K562 (cell line): ENCODE measurements around the gene CERS6. TPM values are rescaled to one million over a fixed set of nuclear protein-coding genes. Genes with fewer than 3 reads are reported as not detected.

Experiments
- ATAC-seq: fragments of 200-7000 bp; cut with Tn5 transposase; 3 replicates; pipeline ENCODE4 v1.9.1; 2020; ENCODE audit warnings: moderate library complexity
- BruUV-seq: library from RNA; stranded (reverse); fragments of 400-500 nt; replicated peaks from 2 replicates; lab custom pipeline; 2021; lab: Mats Ljungman, UMichigan
- CTCF ChIA-PET: fragments of 300-600 bp; formaldehyde crosslinking; extraction: SDS; loops from one replicate; lab custom pipeline; 2021; ENCODE audit warnings: low intra/inter-chr PET ratio; lab: Yijun Ruan, JAX
- POLR2A ChIA-PET: fragments of 300-600, 350-650 bp; sonication (Branson Sonifier 250); formaldehyde crosslinking; extraction: SDS; loops from one replicate; lab custom pipeline; 2021; ENCODE audit warnings: antibody characterized with exemption, inconsistent platforms; lab: Yijun Ruan, JAX
- DNase-seq, 4 experiments: peaks; one replicate each; pipeline versions ENCODE4 v3.0.0 to v3.0.0-alpha.2; 2011 to 2018; ENCODE audit warnings: low spot score in 3 of 4, mixed read lengths in 3 of 4; ENCODE audit errors: extremely low read depth in 1 of 4
- FAIRE-seq: peaks from 2 replicates; lab custom pipeline; 2011; peaks lifted over from hg19 to GRCh38; lab: Jason Lieb, UNC
- H2AFZ ChIP-seq: 2 replicates; pipeline ENCODE4 v1.6.0; 2011; ENCODE audit warnings: low read depth, low read length, control low read depth, inconsistent platforms
- H3K27ac ChIP-seq: fragments of 200-600 bp; 3 replicates; pipeline ENCODE4 v1.8.0; 2011; ENCODE audit warnings: low read depth, mild to moderate bottlenecking, control low read depth, inconsistent platforms, low read length, moderate library complexity, mixed read lengths; ENCODE audit errors: extremely low read depth
- H3K27me3 ChIP-seq, 2 experiments: fragments of 300-600 bp in 1 of 2; 2 replicates in 1 of 2; 3 replicates in 1 of 2; pipeline versions ENCODE4 v1.6.0 to v1.8.0; 2011; ENCODE audit warnings: inconsistent platforms in 2 of 2, low read length in 2 of 2, mild to moderate bottlenecking in 1 of 2, mixed read lengths in 1 of 2, moderate library complexity in 1 of 2; ENCODE audit not compliant: control insufficient read depth in 2 of 2, insufficient read depth in 2 of 2
- H3K36me3 ChIP-seq: fragments of 300-600 bp; 3 replicates; pipeline ENCODE4 v1.8.0; 2011; ENCODE audit warnings: mild to moderate bottlenecking, low read length, inconsistent platforms; ENCODE audit not compliant: control insufficient read depth, insufficient read depth
- H3K4me1 ChIP-seq, 2 experiments: fragments of 200-600 bp in 1 of 2; replicated peaks in 1 of 2; 2 replicates in 1 of 2; 3 replicates in 1 of 2; pipeline versions ENCODE4 v1.5.1 to v1.8.0; 2011; ENCODE audit warnings: inconsistent platforms in 2 of 2, low read length in 2 of 2, mild to moderate bottlenecking in 1 of 2, mixed read lengths in 1 of 2, moderate library complexity in 1 of 2; ENCODE audit not compliant: control insufficient read depth in 2 of 2, insufficient read depth in 2 of 2
- H3K4me2 ChIP-seq: 2 replicates; pipeline ENCODE4 v1.6.1; 2011; ENCODE audit warnings: low read length, control low read depth, inconsistent platforms, mixed read lengths; ENCODE audit not compliant: insufficient read depth
- H3K4me3 ChIP-seq: fragments of 200-600 bp; sonication (generic), shearing (Covaris generic); 2 replicates; pipeline ENCODE4 v1.5.1; 2016; ENCODE audit warnings: control low read depth, inconsistent platforms
- H3K79me2 ChIP-seq: fragments of 200-600 bp; 3 replicates; pipeline ENCODE4 v1.8.0; 2011; ENCODE audit warnings: low read length, inconsistent platforms; ENCODE audit not compliant: control insufficient read depth, insufficient read depth
- H3K9ac ChIP-seq, 2 experiments: 2 replicates each; pipeline versions ENCODE4 v1.6.0 to v1.6.1; 2011; ENCODE audit warnings: low read depth in 2 of 2, low read length in 2 of 2, control low read depth in 1 of 2, inconsistent platforms in 1 of 2, mild to moderate bottlenecking in 1 of 2, mixed read lengths in 1 of 2; ENCODE audit not compliant: insufficient read depth in 1 of 2
- H3K9me1 ChIP-seq: one replicate; pipeline ENCODE4 v1.6.0; 2011; ENCODE audit warnings: inconsistent platforms, mild to moderate bottlenecking, low read length, moderate library complexity; ENCODE audit not compliant: control insufficient read depth, insufficient read depth
- H3K9me3 ChIP-seq: replicated peaks from 2 replicates; pipeline ENCODE4 v1.5.1; 2011; ENCODE audit warnings: low read depth, low read length, inconsistent platforms; ENCODE audit not compliant: control insufficient read depth, insufficient read depth
- H4K20me1 ChIP-seq: replicated peaks from 2 replicates; pipeline ENCODE4 v1.6.1; 2011; ENCODE audit warnings: low read length, inconsistent platforms, mixed read lengths; ENCODE audit not compliant: control insufficient read depth, insufficient read depth
- MTF1 ChIP-seq: fragments of 250-450 bp; sonication (Bioruptor Pico); IDR thresholded peaks from 2 replicates; pipeline ENCODE4 v1.9.0; 2021; ENCODE audit warnings: moderate library complexity, mild to moderate bottlenecking, inconsistent platforms, borderline replicate concordance
- NCOA1 ChIP-seq: fragments of 450-650 bp; IDR thresholded peaks from 2 replicates; pipeline ENCODE4 v1.6.1; 2016; ENCODE audit warnings: low read depth
- NFIC ChIP-seq: fragments of 450-650 bp; IDR thresholded peaks from 2 replicates; pipeline ENCODE4 v1.6.1; 2017; ENCODE audit warnings: mild to moderate bottlenecking, inconsistent platforms
- NFIX ChIP-seq: fragments of 250-450 bp; sonication (Bioruptor Pico); IDR thresholded peaks from 2 replicates; pipeline ENCODE4 v1.4.0; 2020; ENCODE audit warnings: low read depth, mild to moderate bottlenecking, moderate library complexity
- ZNF699 ChIP-seq: fragments of 250-450 bp; sonication (Bioruptor Pico); IDR thresholded peaks from 2 replicates; pipeline ENCODE4 v1.8.0; 2021; ENCODE audit warnings: mild to moderate bottlenecking, moderate library complexity; ENCODE audit not compliant: insufficient replicate concordance
- WGBS: fragments of 100-300 bp; shearing (Covaris generic); methylation state at CpG from one replicate; pipeline ENCODE4 v1.1.6; 2016; ENCODE audit warnings: low coverage, mixed read lengths; ENCODE audit not compliant: insufficient coverage; ENCODE audit errors: missing lambda C conversion rate; 5-methylcytosine and 5-hydroxymethylcytosine counted together
- in situ Hi-C: fragments of 300-500 bp; cut with MboI; formaldehyde crosslinking; loops from 4 replicates; pipeline ENCODE4 v1.15.0; 2018; ENCODE audit warnings: inconsistent platforms, mixed read lengths
- intact Hi-C: fragments of 100-400 bp; cut with micrococcal nuclease; formaldehyde crosslinking; loops from 2 replicates; pipeline ENCODE4 v1.14.2; 2022
- polyA plus RNA-seq, 8 experiments: library from polyadenylated mRNA; depleted of rRNA in 4 of 8; stranded (reverse) in 5 of 8; unstranded in 3 of 8; fragments of >200 nt; fragmentation: Nextera tagmentation in 2 of 8; fragmentation: Illumina TruSeq in 1 of 8; extraction: Ambion mirVana in 2 of 8; extraction: Trizol in 1 of 8; gene quantifications; 2 replicates each; pipeline versions ENCODE4 v1.2.1 to v1.2.3, GENCODE V29; 2011 to 2014; ENCODE audit warnings: inconsistent platforms in 1 of 8, missing spikeins in 1 of 8
- total RNA-seq, 7 experiments: library from RNA; depleted of rRNA in 6 of 7; stranded (reverse); fragments of >200 nt in 6 of 7; fragmentation: Illumina TruSeq in 2 of 7; extraction: Trizol in 2 of 7; gene quantifications; 2 replicates each; pipeline versions ENCODE4 v1.2.1 to v1.2.3, GENCODE V29; 2011 to 2021; ENCODE audit warnings: low replicate concordance in 1 of 7
- TF ChIP-seq, protein P1 (sequence below): fragments of 250-450 bp; sonication (Bioruptor Pico); IDR thresholded peaks from 2 replicates; pipeline ENCODE4 v1.9.0; 2021; ENCODE audit warnings: mild to moderate bottlenecking, inconsistent platforms

Gene CERS6
- total and polyA plus RNA-seq, 9 of the 15 experiments (the other 6 are each of a cell fraction or from before 2014, with no cell fraction given), result 1.6 to 13.6 (median 11.4) TPM

DNA sequence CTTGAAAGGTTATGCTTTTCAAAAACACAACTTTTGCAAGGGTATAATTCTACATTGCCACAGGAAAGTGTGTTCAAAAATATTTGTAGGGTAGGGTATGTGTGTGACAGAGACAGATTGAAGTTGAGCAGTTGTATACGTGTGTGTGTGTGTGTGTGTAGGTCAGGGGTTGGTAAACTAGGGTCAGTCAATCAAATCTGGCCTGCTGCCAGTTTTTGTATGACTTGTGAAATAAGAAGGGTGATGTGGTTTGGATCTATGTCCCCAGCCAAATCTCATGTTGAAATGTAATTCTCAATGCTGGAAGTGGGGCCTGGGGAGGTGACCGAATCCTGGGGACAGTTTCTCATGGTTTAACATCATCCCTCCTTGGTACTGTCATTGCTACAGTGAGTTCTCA is 148.2 kb downstream of the CERS6 start:
- ChIA-PET CTCF (no interaction called here), POLR2A (interaction anchor here (0.6 to 0.7 kb wide), 2 partner anchors 20 to 542 kb away, joined by 3 read pairs; no protein-coding TSS in a partner anchor)
- in situ Hi-C loops, result no loop called here
- Histone ChIP-seq H3K9ac (no peak overlapping the region), H3K36me3 (no peaks in the 10 kb centered on the region), H3K4me3 (no peak overlapping the region), H3K9me3 (no peaks in the 10 kb centered on the region), H4K20me1 (no peaks in the 10 kb centered on the region), H3K27ac (no peak overlapping the region), H3K9me1 (no peaks in the 10 kb centered on the region), H3K79me2 (no peaks in the 10 kb centered on the region), H3K4me2 (no peak overlapping the region), H2AFZ (no peak overlapping the region), H3K27me3 (no peaks in the 10 kb centered on the region), H3K4me1 (no peaks in the 10 kb centered on the region)
- BruUV-seq, result no TSS peak
- TF ChIP-seq NFIC (peak; percentile 96), NFIX (CRISPR knock-in tag) (peak; percentile 80)
- TF ChIP-seq, protein P1, sequence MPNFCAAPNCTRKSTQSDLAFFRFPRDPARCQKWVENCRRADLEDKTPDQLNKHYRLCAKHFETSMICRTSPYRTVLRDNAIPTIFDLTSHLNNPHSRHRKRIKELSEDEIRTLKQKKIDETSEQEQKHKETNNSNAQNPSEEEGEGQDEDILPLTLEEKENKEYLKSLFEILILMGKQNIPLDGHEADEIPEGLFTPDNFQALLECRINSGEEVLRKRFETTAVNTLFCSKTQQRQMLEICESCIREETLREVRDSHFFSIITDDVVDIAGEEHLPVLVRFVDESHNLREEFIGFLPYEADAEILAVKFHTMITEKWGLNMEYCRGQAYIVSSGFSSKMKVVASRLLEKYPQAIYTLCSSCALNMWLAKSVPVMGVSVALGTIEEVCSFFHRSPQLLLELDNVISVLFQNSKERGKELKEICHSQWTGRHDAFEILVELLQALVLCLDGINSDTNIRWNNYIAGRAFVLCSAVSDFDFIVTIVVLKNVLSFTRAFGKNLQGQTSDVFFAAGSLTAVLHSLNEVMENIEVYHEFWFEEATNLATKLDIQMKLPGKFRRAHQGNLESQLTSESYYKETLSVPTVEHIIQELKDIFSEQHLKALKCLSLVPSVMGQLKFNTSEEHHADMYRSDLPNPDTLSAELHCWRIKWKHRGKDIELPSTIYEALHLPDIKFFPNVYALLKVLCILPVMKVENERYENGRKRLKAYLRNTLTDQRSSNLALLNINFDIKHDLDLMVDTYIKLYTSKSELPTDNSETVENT (CRISPR knock-in tag), result no peak
- peak in 1 of 4 experiments; percentile 14 for DNase-seq
- intact Hi-C loops, result no loop called here
- FAIRE-seq, result no peak
- WGBS, result 29% methylated on average over 2 of the region's 2 CpGs
- ATAC-seq, result no peak

DNA sequence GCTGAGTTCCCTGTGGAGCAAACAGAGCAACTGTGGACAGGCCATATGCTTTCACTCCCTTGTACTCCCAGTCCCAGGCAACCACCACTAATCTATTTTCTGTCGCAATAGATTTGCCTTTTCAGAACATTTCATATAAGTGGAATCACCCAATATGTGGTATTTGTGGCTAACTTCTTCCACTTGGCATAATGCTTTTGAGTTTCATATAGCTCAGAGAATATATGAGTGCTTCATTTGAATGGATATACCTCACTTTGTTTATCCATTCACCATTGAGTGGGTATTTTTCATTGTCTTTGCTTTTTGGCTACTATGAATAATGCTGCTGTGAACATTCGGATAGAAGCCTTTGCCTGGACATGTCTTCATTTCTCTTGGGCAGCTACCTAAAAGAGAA is 151.9 kb downstream of the CERS6 start:
- no TSS peak for BruUV-seq
- ChIA-PET POLR2A (no interaction called here), CTCF (no interaction called here)
- 68% methylated on average over 2 of the region's 2 CpGs for WGBS
- H3K27me3 ChIP-seq, result no peaks in the 10 kb centered on the region
- no peaks in the 10 kb centered on the region for H3K4me1 ChIP-seq
- H3K27ac ChIP-seq, result no peak overlapping the region
- ATAC-seq, result no peak
- H3K9me1 ChIP-seq, result no peaks in the 10 kb centered on the region
- intact Hi-C loops (no loop called here), in situ Hi-C loops (no loop called here)
- FAIRE-seq, result no peak
- H3K9me3 ChIP-seq, result no peaks in the 10 kb centered on the region
- no peaks in the 10 kb centered on the region for H3K36me3 ChIP-seq
- no peaks in the 10 kb centered on the region for H3K79me2 ChIP-seq
- H2AFZ ChIP-seq, result no peak overlapping the region
- H3K4me3 ChIP-seq, result no peak overlapping the region
- DNase-seq, result no peak
- H3K4me2 ChIP-seq, result no peak overlapping the region
- H4K20me1 ChIP-seq, result no peaks in the 10 kb centered on the region
- no peak overlapping the region for H3K9ac ChIP-seq
- TF ChIP-seq NCOA1, result no peak
- TF ChIP-seq MTF1 (CRISPR knock-in tag), result no peak
- TF ChIP-seq ZNF699 (CRISPR knock-in tag), result no peak
